DOHH2 (cell line): ENCODE results near the gene TMEM60.

ENCODE experiments used
- CTCF ChIP-seq: fragments of 200-600 bp; sonication (generic); IDR thresholded peaks from one replicate; pipeline ENCODE4 v1.5.1; 2014; ENCODE audit warnings: antibody characterized with exemption, mild to moderate bottlenecking, low read depth, low read length; ENCODE audit not compliant: poor library complexity, severe bottlenecking
- EZH2phosphoT487 ChIP-seq: fragments of 200-600 bp; sonication (generic); IDR thresholded peaks from 2 replicates; pipeline ENCODE4 v1.6.1; 2017; ENCODE audit warnings: borderline replicate concordance, mild to moderate bottlenecking, antibody characterized with exemption, low read length, moderate library complexity, mixed read lengths

- TF ChIP-seq EZH2phosphoT487 = no peak
- no peak for TF ChIP-seq CTCF
Measured at GRCh38 chr7:77747178-77747577, 51.1 kb downstream of the TMEM60 start.
